ENCODE data around the gene IPPK.

The IPPK gene, protein sequence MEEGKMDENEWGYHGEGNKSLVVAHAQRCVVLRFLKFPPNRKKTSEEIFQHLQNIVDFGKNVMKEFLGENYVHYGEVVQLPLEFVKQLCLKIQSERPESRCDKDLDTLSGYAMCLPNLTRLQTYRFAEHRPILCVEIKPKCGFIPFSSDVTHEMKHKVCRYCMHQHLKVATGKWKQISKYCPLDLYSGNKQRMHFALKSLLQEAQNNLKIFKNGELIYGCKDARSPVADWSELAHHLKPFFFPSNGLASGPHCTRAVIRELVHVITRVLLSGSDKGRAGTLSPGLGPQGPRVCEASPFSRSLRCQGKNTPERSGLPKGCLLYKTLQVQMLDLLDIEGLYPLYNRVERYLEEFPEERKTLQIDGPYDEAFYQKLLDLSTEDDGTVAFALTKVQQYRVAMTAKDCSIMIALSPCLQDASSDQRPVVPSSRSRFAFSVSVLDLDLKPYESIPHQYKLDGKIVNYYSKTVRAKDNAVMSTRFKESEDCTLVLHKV

GRCh38 chr9:92669890-92670708 lies at the start of gene IPPK:
Gene IPPK (minus strand): TSS chr9:92670131. CDS start chr9:92669988, 143 bp downstream.
- H3K9me3 Mint-ChIP-seq, result no peaks in the 10 kb centered on the region
- H3K4me1 Mint-ChIP-seq, result peaks cover 46% of the 10 kb centered on the region
- peak; percentile 98 for DNase-seq
- ATAC-seq, result peak; percentile 95
- H3K27me3 Mint-ChIP-seq, result no peaks in the 10 kb centered on the region
- peak within 1 kb of the TSS; percentile 95 for H3K27ac Mint-ChIP-seq
- peak within 1 kb of the TSS; percentile 83 to 91 for H3K4me3 Mint-ChIP-seq

- no peak overlapping the region for H3K27ac Mint-ChIP-seq
- ATAC-seq (no peak), DNase-seq (no peak)
- no peaks in the 10 kb centered on the region for H3K9me3 Mint-ChIP-seq
- H3K4me3 Mint-ChIP-seq, result no peak overlapping the region
- peaks cover 5% of the 10 kb centered on the region for H3K4me1 Mint-ChIP-seq
- H3K27me3 Mint-ChIP-seq, result no peaks in the 10 kb centered on the region
These were observed 49.2 kb upstream of the IPPK start for GRCh38 chr9:92719028-92719647.

DNA sequence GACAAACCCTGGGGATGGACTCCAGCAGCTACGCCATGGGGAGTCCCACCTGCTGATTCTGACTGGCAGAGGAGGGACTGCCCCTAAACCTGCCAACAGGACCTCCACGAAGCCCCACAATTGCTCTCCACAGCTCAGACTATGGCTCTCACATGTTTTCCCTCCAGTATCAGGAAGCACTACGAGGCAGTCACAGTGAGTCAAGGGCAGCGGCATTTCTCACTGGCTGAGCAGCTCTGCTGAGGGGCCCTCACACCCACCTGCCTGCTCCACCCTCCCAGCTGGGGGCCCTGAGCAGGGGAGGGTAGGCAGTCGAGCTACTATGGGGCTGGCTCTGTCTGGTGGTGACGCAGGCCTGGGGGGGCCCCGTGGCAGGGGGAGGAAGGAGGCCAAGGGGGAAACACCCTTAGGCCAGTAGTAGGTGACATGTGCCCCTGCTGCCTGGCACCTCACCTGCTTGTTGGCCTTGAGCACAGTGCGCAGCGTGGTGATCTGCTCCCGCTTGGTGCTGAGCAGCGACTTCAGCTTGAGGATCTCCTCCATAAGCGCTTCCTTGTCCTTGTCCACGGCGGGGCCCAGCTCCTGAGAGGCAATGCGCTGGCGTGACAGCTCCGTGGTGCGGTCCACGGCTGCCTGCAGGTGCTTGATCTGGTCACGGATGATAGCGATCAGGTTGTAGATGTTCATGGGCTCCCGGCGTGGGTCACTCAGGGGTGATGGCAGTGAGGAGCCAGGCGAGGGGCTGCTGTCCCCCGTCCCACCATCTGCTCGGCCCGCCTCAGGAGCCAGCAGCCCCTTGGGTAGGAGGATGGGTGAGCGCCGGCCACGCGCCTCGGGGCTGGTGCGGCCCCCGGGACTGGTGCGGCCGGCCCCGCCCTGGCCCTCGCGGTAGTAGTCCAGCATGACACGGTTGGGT lies 48.4 kb upstream of the IPPK start:
- Mint-ChIP-seq H3K27ac (no peak overlapping the region), H3K27me3 (no peaks in the 10 kb centered on the region), H3K9me3 (no peaks in the 10 kb centered on the region), H3K4me3 (no peak overlapping the region), H3K4me1 (peaks cover 11% of the 10 kb centered on the region)
- ATAC-seq (peak; percentile 16), DNase-seq (no peak)

- peaks cover 20% of the 10 kb centered on the region for H3K4me1 Mint-ChIP-seq
- no peaks in the 10 kb centered on the region for H3K27me3 Mint-ChIP-seq
- H3K9me3 Mint-ChIP-seq, result no peaks in the 10 kb centered on the region
- ATAC-seq (no peak), DNase-seq (no peak)
- H3K27ac Mint-ChIP-seq, result peak overlapping the region in 1 of 2 donors; percentile 59
- H3K4me3 Mint-ChIP-seq, result no peak overlapping the region
These were observed 47.5 kb upstream of the IPPK start for GRCh38 chr9:92717201-92718085.

DNA sequence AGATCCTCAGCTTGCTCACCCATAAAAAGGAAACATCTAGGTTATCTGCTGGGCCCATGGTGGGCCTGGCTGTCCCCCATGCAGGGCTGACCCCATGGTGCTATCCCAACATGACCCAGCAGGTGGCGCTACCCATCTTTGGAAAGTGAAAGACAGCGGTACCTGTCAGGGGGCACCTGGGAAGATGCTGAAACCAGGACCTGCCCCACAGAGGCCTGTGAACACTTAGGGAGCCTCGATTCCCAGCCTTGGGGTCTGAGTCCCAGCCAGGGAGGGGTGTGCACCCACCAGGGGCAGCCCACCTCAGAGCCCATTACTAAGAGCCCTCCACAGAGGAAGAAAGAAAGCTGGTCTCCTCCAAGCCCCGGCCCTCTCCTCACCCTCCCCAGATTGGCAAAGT lies 46.6 kb upstream of the IPPK start:
- H3K27me3 Mint-ChIP-seq, result no peaks in the 10 kb centered on the region
- peak; percentile 80 for ATAC-seq
- peaks cover 29% of the 10 kb centered on the region for H3K4me1 Mint-ChIP-seq
- H3K27ac Mint-ChIP-seq, result no peak overlapping the region
- peak; percentile 79 for DNase-seq
- H3K9me3 Mint-ChIP-seq, result no peaks in the 10 kb centered on the region
- no peak overlapping the region for H3K4me3 Mint-ChIP-seq

- H3K4me3 Mint-ChIP-seq, result no peak overlapping the region
- no peak overlapping the region for H3K27ac Mint-ChIP-seq
- no peak for ATAC-seq
- H3K4me1 Mint-ChIP-seq, result peaks cover 30% of the 10 kb centered on the region
- no peaks in the 10 kb centered on the region for H3K9me3 Mint-ChIP-seq
- DNase-seq, result no peak
- no peaks in the 10 kb centered on the region for H3K27me3 Mint-ChIP-seq
These were observed 45.7 kb upstream of the IPPK start for GRCh38 chr9:92715488-92716231.

DNA sequence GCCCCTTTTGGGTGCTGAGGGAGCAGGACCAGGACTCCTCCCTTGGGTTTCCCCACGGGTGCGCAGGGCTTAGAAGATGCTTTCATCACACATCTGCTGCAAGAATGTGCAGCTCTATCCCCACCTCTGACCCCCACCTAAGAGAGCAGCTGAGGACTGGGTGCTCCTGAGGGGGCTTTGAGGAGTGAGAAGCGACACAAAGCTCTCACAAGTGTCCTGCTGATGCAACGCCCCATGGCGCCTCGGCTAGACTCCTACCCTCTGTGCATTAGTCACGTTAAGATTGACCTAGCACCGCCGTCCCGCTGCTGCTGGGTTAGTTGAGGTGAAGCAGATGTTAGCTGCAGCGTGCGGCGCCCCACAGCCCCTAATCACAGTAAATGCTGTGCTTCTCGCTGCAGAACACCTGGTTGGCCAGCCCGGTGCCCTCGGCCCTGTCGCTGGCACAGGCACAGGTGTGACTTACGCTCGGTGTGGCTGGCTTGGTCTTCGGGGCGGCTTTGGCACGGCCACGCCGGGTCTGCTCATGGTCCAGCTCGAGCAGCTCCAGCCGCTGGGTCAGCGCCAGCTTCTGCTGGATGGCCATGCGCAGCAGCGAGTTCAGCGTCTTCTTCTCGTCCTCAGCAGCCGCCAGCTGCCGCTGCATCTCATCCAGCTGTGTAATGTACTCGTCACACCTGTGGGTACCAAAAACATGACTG lies 45.0 kb upstream of the IPPK start:
- DNase-seq, result no peak
- H3K27me3 Mint-ChIP-seq, result no peaks in the 10 kb centered on the region
- ATAC-seq, result no peak
- no peak overlapping the region for H3K4me3 Mint-ChIP-seq
- H3K4me1 Mint-ChIP-seq, result peaks cover 30% of the 10 kb centered on the region
- H3K9me3 Mint-ChIP-seq, result no peaks in the 10 kb centered on the region
- no peak overlapping the region for H3K27ac Mint-ChIP-seq

- Mint-ChIP-seq H3K4me3 (no peak overlapping the region), H3K27me3 (no peaks in the 10 kb centered on the region), H3K9me3 (no peaks in the 10 kb centered on the region), H3K27ac (peak overlapping the region in 1 of 2 donors; percentile 86), H3K4me1 (peaks cover 30% of the 10 kb centered on the region)
- no peak for DNase-seq
- ATAC-seq, result no peak
These were observed 44.1 kb upstream of the IPPK start for GRCh38 chr9:92714016-92714415.

DNA sequence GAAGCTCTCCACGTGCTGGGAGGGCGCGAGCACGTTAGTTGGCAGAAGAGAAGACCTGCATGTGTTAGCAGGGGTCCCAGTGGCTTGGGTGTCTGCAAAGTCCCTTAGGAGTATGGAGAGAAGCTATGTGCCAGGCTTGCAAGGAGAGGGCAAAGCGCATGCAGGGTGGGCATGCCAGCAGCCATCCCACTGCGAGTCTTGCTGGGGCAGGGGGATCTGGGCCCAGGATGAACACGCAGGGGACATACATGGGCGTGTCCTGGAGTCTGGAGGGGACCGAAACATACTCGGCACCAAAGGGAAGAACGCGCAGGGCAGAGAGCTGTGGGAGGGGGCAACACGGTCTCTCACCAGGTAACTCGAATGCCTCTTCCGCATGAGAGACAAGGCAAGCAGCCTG lies 43.6 kb upstream of the IPPK start:
- Mint-ChIP-seq H3K27ac (no peak overlapping the region), H3K4me1 (peaks cover 30% of the 10 kb centered on the region), H3K27me3 (no peaks in the 10 kb centered on the region), H3K4me3 (no peak overlapping the region), H3K9me3 (no peaks in the 10 kb centered on the region)
- DNase-seq (no peak), ATAC-seq (no peak)

GRCh38 chr9:92712767-92713166 lies 42.8 kb upstream of the IPPK start:
- Mint-ChIP-seq H3K4me1 (peaks cover 30% of the 10 kb centered on the region), H3K9me3 (no peaks in the 10 kb centered on the region), H3K4me3 (no peak overlapping the region), H3K27ac (peak overlapping the region; percentile 30 to 31), H3K27me3 (no peaks in the 10 kb centered on the region)
- DNase-seq (no peak), ATAC-seq (no peak)

DNA sequence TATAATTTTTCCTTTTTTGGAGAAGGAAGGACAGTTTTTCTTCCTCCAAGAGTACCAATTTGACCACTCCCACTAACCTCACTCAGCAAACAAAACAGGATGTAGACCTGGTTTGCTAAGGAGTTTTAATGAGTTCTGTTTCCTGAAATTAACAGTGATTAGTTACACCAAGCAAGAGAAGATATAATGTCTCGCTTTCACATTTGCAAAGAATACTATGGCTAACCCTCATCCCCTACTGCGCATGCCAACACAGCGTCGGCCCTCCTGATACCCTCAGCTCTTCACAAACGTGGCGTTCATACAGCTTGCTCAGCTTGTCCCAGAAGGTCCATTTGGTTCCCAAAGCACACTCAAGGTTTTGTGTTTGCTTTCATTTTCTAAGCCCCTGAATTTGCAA lies 41.9 kb upstream of the IPPK start:
- peak; percentile 44 for ATAC-seq
- Mint-ChIP-seq H3K27me3 (no peaks in the 10 kb centered on the region), H3K4me1 (peaks cover 35% of the 10 kb centered on the region), H3K4me3 (peak overlapping the region; percentile 32 to 47), H3K9me3 (no peaks in the 10 kb centered on the region), H3K27ac (peak overlapping the region; percentile 47 to 83)
- no peak for DNase-seq

- no peaks in the 10 kb centered on the region for H3K27me3 Mint-ChIP-seq
- ATAC-seq (no peak), DNase-seq (no peak)
- no peak overlapping the region for H3K4me3 Mint-ChIP-seq
- H3K4me1 Mint-ChIP-seq, result peaks cover 37% of the 10 kb centered on the region
- H3K27ac Mint-ChIP-seq, result peak overlapping the region; percentile 71 to 87
- H3K9me3 Mint-ChIP-seq, result no peaks in the 10 kb centered on the region
These were observed 41.2 kb upstream of the IPPK start for GRCh38 chr9:92711146-92711545.

DNA sequence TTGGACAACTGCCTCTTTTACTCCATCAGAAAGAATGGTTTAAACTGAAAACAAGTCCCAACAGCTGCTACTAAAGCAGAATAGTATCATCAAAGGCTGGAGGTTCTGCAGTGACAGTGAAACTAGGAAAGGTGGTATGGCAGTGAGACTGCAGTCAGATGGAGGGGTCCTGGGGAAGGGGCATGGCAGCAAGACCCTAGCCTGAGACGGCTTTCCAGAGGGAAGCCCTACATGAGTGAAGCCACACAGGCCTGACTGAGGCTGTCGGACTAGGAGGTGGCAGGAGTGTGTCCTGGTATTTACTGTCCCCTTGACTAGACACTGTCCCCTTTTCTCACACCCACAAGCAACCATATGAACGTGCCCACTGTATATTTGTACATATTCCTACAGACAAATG lies 40.4 kb upstream of the IPPK start:
- H3K27me3 Mint-ChIP-seq, result no peaks in the 10 kb centered on the region
- H3K4me3 Mint-ChIP-seq, result no peak overlapping the region
- peaks cover 42% of the 10 kb centered on the region for H3K4me1 Mint-ChIP-seq
- H3K27ac Mint-ChIP-seq, result peak overlapping the region; percentile 14 to 69
- no peak for DNase-seq
- H3K9me3 Mint-ChIP-seq, result no peaks in the 10 kb centered on the region
- no peak for ATAC-seq
